ENCODE measurements around the gene EPHB1.

Gene EPHB1

GRCh38 chr3:135181408-135181807 lies 386.3 kb downstream of the EPHB1 start:
- H3K27me3 Mint-ChIP-seq, result peaks cover 1% of the 10 kb centered on the region
- no peak overlapping the region for H3K27ac Mint-ChIP-seq
- H3K4me3 Mint-ChIP-seq, result no peak overlapping the region
- no peaks in the 10 kb centered on the region for H3K36me3 Mint-ChIP-seq (ENCODE audit: low read depth)
- no peaks in the 10 kb centered on the region for H3K4me1 Mint-ChIP-seq (ENCODE audit: low read depth)
- H3K9me3 Mint-ChIP-seq, result peaks cover 21% of the 10 kb centered on the region
- intact Hi-C loops (cut with micrococcal nuclease), result no loop called here

GRCh38 chr3:135182364-135182998 lies 387.4 kb downstream of the EPHB1 start:
- Mint-ChIP-seq H3K4me3 (no peak overlapping the region), H3K27me3 (peaks cover 2% of the 10 kb centered on the region)

GRCh38 chr3:135190658-135191057 lies 395.6 kb downstream of the EPHB1 start:
- no peaks in the 10 kb centered on the region for H3K4me1 Mint-ChIP-seq (ENCODE audit: low read depth)
- intact Hi-C loops (cut with micrococcal nuclease), result no loop called here
- H3K27ac Mint-ChIP-seq, result no peak overlapping the region
- no peaks in the 10 kb centered on the region for H3K36me3 Mint-ChIP-seq (ENCODE audit: low read depth)
- no peak overlapping the region for H3K4me3 Mint-ChIP-seq
- no peaks in the 10 kb centered on the region for H3K9me3 Mint-ChIP-seq
- peaks cover 2% of the 10 kb centered on the region for H3K27me3 Mint-ChIP-seq

More at GRCh38 chr3:135182364-135182998, 387.4 kb downstream of the EPHB1 start:
- H3K36me3 Mint-ChIP-seq (ENCODE audit: low read depth), result no peaks in the 10 kb centered on the region
- no peaks in the 10 kb centered on the region for H3K4me1 Mint-ChIP-seq (ENCODE audit: low read depth)
- intact Hi-C loops (cut with micrococcal nuclease), result no loop called here
- H3K9me3 Mint-ChIP-seq, result peaks cover 21% of the 10 kb centered on the region
- H3K27ac Mint-ChIP-seq, result no peak overlapping the region

- Mint-ChIP-seq H3K27me3 (peaks cover 2% of the 10 kb centered on the region), H3K4me3 (no peak overlapping the region), H3K4me1 (ENCODE audit: low read depth) (no peaks in the 10 kb centered on the region), H3K9me3 (no peaks in the 10 kb centered on the region), H3K36me3 (ENCODE audit: low read depth) (no peaks in the 10 kb centered on the region), H3K27ac (no peak overlapping the region)
- intact Hi-C loops (cut with micrococcal nuclease), result no loop called here
These were observed 396.6 kb downstream of the EPHB1 start for GRCh38 chr3:135191708-135192107.

GRCh38 chr3:135192929-135193328 lies 397.9 kb downstream of the EPHB1 start:
- H3K27me3 Mint-ChIP-seq, result no peaks in the 10 kb centered on the region
- H3K36me3 Mint-ChIP-seq (ENCODE audit: low read depth), result no peaks in the 10 kb centered on the region
- H3K9me3 Mint-ChIP-seq, result no peaks in the 10 kb centered on the region
- H3K27ac Mint-ChIP-seq, result no peak overlapping the region
- H3K4me3 Mint-ChIP-seq, result no peak overlapping the region
- intact Hi-C loops (cut with micrococcal nuclease), result no loop called here
- H3K4me1 Mint-ChIP-seq (ENCODE audit: low read depth), result no peaks in the 10 kb centered on the region

- no peaks in the 10 kb centered on the region for H3K36me3 Mint-ChIP-seq (ENCODE audit: low read depth)
- intact Hi-C loops (cut with micrococcal nuclease), result no loop called here
- H3K4me1 Mint-ChIP-seq (ENCODE audit: low read depth), result no peaks in the 10 kb centered on the region
- H3K9me3 Mint-ChIP-seq, result no peaks in the 10 kb centered on the region
- no peaks in the 10 kb centered on the region for H3K27me3 Mint-ChIP-seq
- no peak overlapping the region for H3K27ac Mint-ChIP-seq
- no peak overlapping the region for H3K4me3 Mint-ChIP-seq
These were observed 402.2 kb downstream of the EPHB1 start for GRCh38 chr3:135197246-135197645.

GRCh38 chr3:135197856-135198255 lies 402.8 kb downstream of the EPHB1 start:
- Mint-ChIP-seq H3K4me1 (ENCODE audit: low read depth) (no peaks in the 10 kb centered on the region), H3K36me3 (ENCODE audit: low read depth) (no peaks in the 10 kb centered on the region), H3K27ac (no peak overlapping the region), H3K9me3 (no peaks in the 10 kb centered on the region), H3K4me3 (no peak overlapping the region), H3K27me3 (no peaks in the 10 kb centered on the region)
- intact Hi-C loops (cut with micrococcal nuclease), result no loop called here

- no peaks in the 10 kb centered on the region for H3K4me1 Mint-ChIP-seq (ENCODE audit: low read depth)
- H3K9me3 Mint-ChIP-seq, result no peaks in the 10 kb centered on the region
- no peaks in the 10 kb centered on the region for H3K36me3 Mint-ChIP-seq (ENCODE audit: low read depth)
These were observed 404.1 kb downstream of the EPHB1 start for GRCh38 chr3:135199137-135199536.

GRCh38 chr3:135203026-135203425 lies 408.0 kb downstream of the EPHB1 start:
- no peaks in the 10 kb centered on the region for H3K27me3 Mint-ChIP-seq
- no peak overlapping the region for H3K4me3 Mint-ChIP-seq
- H3K9me3 Mint-ChIP-seq, result no peaks in the 10 kb centered on the region
- intact Hi-C loops (cut with micrococcal nuclease), result no loop called here
- no peaks in the 10 kb centered on the region for H3K36me3 Mint-ChIP-seq (ENCODE audit: low read depth)
- H3K4me1 Mint-ChIP-seq (ENCODE audit: low read depth), result no peaks in the 10 kb centered on the region
- H3K27ac Mint-ChIP-seq, result no peak overlapping the region

More at GRCh38 chr3:135199137-135199536, 404.1 kb downstream of the EPHB1 start:
- no peak overlapping the region for H3K4me3 Mint-ChIP-seq
- no peak overlapping the region for H3K27ac Mint-ChIP-seq
- intact Hi-C loops (cut with micrococcal nuclease), result no loop called here
- H3K27me3 Mint-ChIP-seq, result no peaks in the 10 kb centered on the region

GRCh38 chr3:135213213-135213612 lies 418.2 kb downstream of the EPHB1 start:
- H3K27ac Mint-ChIP-seq, result no peak overlapping the region
- H3K4me3 Mint-ChIP-seq, result no peak overlapping the region
- no peaks in the 10 kb centered on the region for H3K36me3 Mint-ChIP-seq (ENCODE audit: low read depth)
- H3K27me3 Mint-ChIP-seq, result peaks cover 6% of the 10 kb centered on the region
- intact Hi-C loops (cut with micrococcal nuclease), result no loop called here
- H3K9me3 Mint-ChIP-seq, result no peaks in the 10 kb centered on the region
- peaks cover 9% of the 10 kb centered on the region for H3K4me1 Mint-ChIP-seq (ENCODE audit: low read depth)

GRCh38 chr3:135213822-135214221 lies 418.8 kb downstream of the EPHB1 start:
- Mint-ChIP-seq H3K36me3 (ENCODE audit: low read depth) (no peaks in the 10 kb centered on the region), H3K27ac (no peak overlapping the region), H3K9me3 (peaks cover 3% of the 10 kb centered on the region), H3K27me3 (peaks cover 6% of the 10 kb centered on the region), H3K4me3 (no peak overlapping the region), H3K4me1 (ENCODE audit: low read depth) (peaks cover 9% of the 10 kb centered on the region)
- intact Hi-C loops (cut with micrococcal nuclease), result no loop called here

GRCh38 chr3:135214400-135214799 lies 419.3 kb downstream of the EPHB1 start:
- no peak overlapping the region for H3K4me3 Mint-ChIP-seq
- intact Hi-C loops (cut with micrococcal nuclease), result no loop called here

GRCh38 chr3:135215516-135215915 lies 420.5 kb downstream of the EPHB1 start:
- peaks cover 2% of the 10 kb centered on the region for H3K27me3 Mint-ChIP-seq
- H3K27ac Mint-ChIP-seq, result no peak overlapping the region
- H3K4me1 Mint-ChIP-seq (ENCODE audit: low read depth), result peaks cover 9% of the 10 kb centered on the region
- H3K9me3 Mint-ChIP-seq, result peaks cover 19% of the 10 kb centered on the region
- intact Hi-C loops (cut with micrococcal nuclease), result no loop called here
- no peak overlapping the region for H3K4me3 Mint-ChIP-seq
- H3K36me3 Mint-ChIP-seq (ENCODE audit: low read depth), result no peaks in the 10 kb centered on the region

More at GRCh38 chr3:135214400-135214799, 419.3 kb downstream of the EPHB1 start:
- Mint-ChIP-seq H3K27ac (no peak overlapping the region), H3K4me1 (ENCODE audit: low read depth) (peaks cover 9% of the 10 kb centered on the region), H3K9me3 (peaks cover 9% of the 10 kb centered on the region), H3K36me3 (ENCODE audit: low read depth) (no peaks in the 10 kb centered on the region), H3K27me3 (peaks cover 6% of the 10 kb centered on the region)

GRCh38 chr3:135216659-135217058 lies 421.6 kb downstream of the EPHB1 start:
- H3K36me3 Mint-ChIP-seq (ENCODE audit: low read depth), result no peaks in the 10 kb centered on the region
- no peak overlapping the region for H3K27ac Mint-ChIP-seq
- H3K4me1 Mint-ChIP-seq (ENCODE audit: low read depth), result peaks cover 9% of the 10 kb centered on the region
- no peaks in the 10 kb centered on the region for H3K27me3 Mint-ChIP-seq
- H3K9me3 Mint-ChIP-seq, result peaks cover 19% of the 10 kb centered on the region
- intact Hi-C loops (cut with micrococcal nuclease), result no loop called here
- H3K4me3 Mint-ChIP-seq, result no peak overlapping the region

- no peaks in the 10 kb centered on the region for H3K36me3 Mint-ChIP-seq (ENCODE audit: low read depth)
- H3K4me1 Mint-ChIP-seq (ENCODE audit: low read depth), result peaks cover 9% of the 10 kb centered on the region
- H3K27me3 Mint-ChIP-seq, result no peaks in the 10 kb centered on the region
- no peak overlapping the region for H3K4me3 Mint-ChIP-seq
- intact Hi-C loops (cut with micrococcal nuclease), result no loop called here
- H3K27ac Mint-ChIP-seq, result no peak overlapping the region
- H3K9me3 Mint-ChIP-seq, result peaks cover 19% of the 10 kb centered on the region
These were observed 422.7 kb downstream of the EPHB1 start for GRCh38 chr3:135217730-135218129.

All from dendritic cell treated with granulocyte-macrophage colony-stimulating factor and Interleukin-4, amounts not matched to agents 40 ng/mL and 50 ng/mL, for 4 days (primary cell).